GM12878 (cell line): ENCODE results near the gene PPFIA4. TPM values are rescaled to one million over a fixed set of nuclear protein-coding genes. Genes with fewer than 3 reads are reported as not detected.

ENCODE experiments used
- ATAC-seq: fragments of 200-7000 bp; cut with Tn5 transposase; 3 replicates; pipeline ENCODE4 v1.9.1; 2020; ENCODE audit warnings: mild to moderate bottlenecking, moderate library complexity
- BruUV-seq: library from RNA; stranded (reverse); fragments of 400-500 nt; replicated peaks from 2 replicates; lab custom pipeline; 2021; lab: Mats Ljungman, UMichigan
- CTCF ChIA-PET: fragments of 300-600 bp; sonication (Branson Sonifier 250); formaldehyde crosslinking; extraction: SDS; loops from one replicate; lab custom pipeline; 2021; ENCODE audit warnings: inconsistent platforms; lab: Yijun Ruan, JAX
- POLR2A ChIA-PET: fragments of 350-600 bp; formaldehyde crosslinking; extraction: SDS; loops from one replicate; lab custom pipeline; 2021; ENCODE audit warnings: inconsistent platforms; lab: Charles Lee
- RAD21 ChIA-PET: fragments of 300-600 bp; sonication (Branson Sonifier 250); formaldehyde crosslinking; loops from one replicate; lab custom pipeline; 2023; ENCODE audit warnings: antibody characterized with exemption; ENCODE audit not compliant: unreplicated experiment; lab: Charles Lee
- SMC1A ChIA-PET: fragments of 300-600 bp; sonication (Branson Sonifier 250); formaldehyde crosslinking; loops from one replicate; lab custom pipeline; 2023; ENCODE audit not compliant: unreplicated experiment, uncharacterized antibody; lab: Charles Lee
- DNase-seq: peaks from one replicate; pipeline ENCODE4 v3.0.0-alpha.2; 2011; ENCODE audit warnings: low read depth, low spot score
- FAIRE-seq: peaks from 3 replicates; lab custom pipeline; 2011; peaks lifted over from hg19 to GRCh38; lab: Jason Lieb, UNC
- H2AFZ ChIP-seq: 2 replicates; pipeline ENCODE4 v1.6.0; 2011; ENCODE audit warnings: low read depth, low read length, control low read depth; ENCODE audit not compliant: control insufficient read depth
- H3K27ac ChIP-seq: 2 replicates; pipeline ENCODE4 v1.5.1; 2011; ENCODE audit warnings: control low read depth; ENCODE audit not compliant: control insufficient read depth, insufficient read depth
- H3K27me3 ChIP-seq, 2 experiments: replicated peaks in 1 of 2; 2 replicates each; pipeline versions ENCODE4 v1.6.0 to v1.6.1; 2011; ENCODE audit warnings: low read length in 1 of 2; ENCODE audit not compliant: control insufficient read depth in 2 of 2, insufficient read depth in 2 of 2
- H3K36me3 ChIP-seq, 2 experiments: 2 replicates each; pipeline ENCODE4 v1.5.1; 2011; ENCODE audit warnings: low read length in 1 of 2; ENCODE audit not compliant: control insufficient read depth in 2 of 2, insufficient read depth in 2 of 2
- H3K4me1 ChIP-seq: 2 replicates; pipeline ENCODE4 v1.6.1; 2011; ENCODE audit warnings: mild to moderate bottlenecking, low read length, moderate library complexity, mixed read lengths; ENCODE audit not compliant: control insufficient read depth, insufficient read depth
- H3K4me2 ChIP-seq: 2 replicates; pipeline ENCODE4 v1.6.0; 2011; ENCODE audit warnings: control low read depth; ENCODE audit not compliant: control insufficient read depth, insufficient read depth
- H3K4me3 ChIP-seq: fragments of 200-600 bp; sonication (generic); 2 replicates; pipeline ENCODE4 v1.5.1; 2016
- H3K79me2 ChIP-seq: 2 replicates; pipeline ENCODE4 v1.6.0; 2011; ENCODE audit warnings: low read length; ENCODE audit not compliant: control insufficient read depth, insufficient read depth
- H3K9ac ChIP-seq: 2 replicates; pipeline ENCODE4 v1.8.0; 2011; ENCODE audit warnings: low read length, control low read depth, mixed read lengths; ENCODE audit not compliant: control insufficient read depth, insufficient read depth
- H3K9me3 ChIP-seq: replicated peaks from 3 replicates; pipeline ENCODE4 v1.5.1; 2011; ENCODE audit warnings: mild to moderate bottlenecking, low read length; ENCODE audit not compliant: control insufficient read depth, insufficient read depth
- H4K20me1 ChIP-seq: 2 replicates; pipeline ENCODE4 v1.6.0; 2011; ENCODE audit not compliant: control insufficient read depth, insufficient read depth
- BRCA1 ChIP-seq: IDR thresholded peaks from 2 replicates; pipeline ENCODE4 v1.6.1; 2011; ENCODE audit warnings: low read depth, low read length, improper control_type of control experiment
- LARP7 ChIP-seq: fragments of 450-650 bp; IDR thresholded peaks from 2 replicates; pipeline ENCODE4 v1.6.1; 2017; ENCODE audit warnings: mild to moderate bottlenecking
- MYC ChIP-seq: IDR thresholded peaks from 2 replicates; pipeline ENCODE4 v1.6.1; 2011; ENCODE audit warnings: mild to moderate bottlenecking, low read length, moderate library complexity, inconsistent platforms; ENCODE audit not compliant: insufficient read depth, insufficient replicate concordance, insufficient read length, severe bottlenecking
- TAF1 ChIP-seq: IDR thresholded peaks from 2 replicates; pipeline ENCODE4 v1.6.1; 2011; ENCODE audit warnings: mild to moderate bottlenecking, low read depth, low read length, borderline replicate concordance
- ZZZ3 ChIP-seq: IDR thresholded peaks from 2 replicates; pipeline ENCODE4 v1.6.1; 2011; ENCODE audit warnings: low read depth; ENCODE audit not compliant: control insufficient read depth, insufficient read length
- WGBS: methylation state at CpG from one replicate; pipeline ENCODE4 v1.1.6; 2016; ENCODE audit warnings: low lambda C conversion rate; ENCODE audit not compliant: insufficient replicate concordance, insufficient coverage; ENCODE audit errors: missing lambda C conversion rate; 5-methylcytosine and 5-hydroxymethylcytosine counted together
- in situ Hi-C: fragments of 300-500 bp; cut with MboI; formaldehyde crosslinking; loops from 9 replicates; pipeline ENCODE4 v1.14.3; 2018; ENCODE audit warnings: mixed read lengths
- intact Hi-C: fragments of 100-400 bp; cut with micrococcal nuclease; formaldehyde crosslinking; loops from one replicate; pipeline ENCODE4 v1.14.2; 2022; ENCODE audit not compliant: unreplicated experiment
- polyA plus RNA-seq, 11 experiments: library from polyadenylated mRNA; depleted of rRNA in 4 of 11; unstranded in 6 of 11; stranded (reverse) in 5 of 11; fragments of >200 nt; fragmentation: Nextera tagmentation in 4 of 11; fragmentation: Illumina TruSeq in 1 of 11; extraction: Ambion mirVana in 4 of 11; extraction: Trizol in 1 of 11; gene quantifications; 1 replicate in 1 of 11; 2 replicates in 10 of 11; pipeline versions ENCODE4 v1.2.1 to v1.2.3, GENCODE V29; 2011 to 2016; ENCODE audit warnings: inconsistent platforms in 2 of 11, missing spikeins in 2 of 11, low read depth in 1 of 11
- total RNA-seq, 4 experiments: library from RNA; depleted of rRNA in 3 of 4; stranded (reverse); fragments of >200 nt in 3 of 4; fragmentation: Illumina TruSeq in 1 of 4; extraction: Trizol in 1 of 4; gene quantifications; 2 replicates each; pipeline versions ENCODE4 v1.2.1 to v1.2.3, GENCODE V29; 2013 to 2021
- TF ChIP-seq, protein P1 (sequence below): fragments of 450-650 bp; formaldehyde crosslinking; IDR thresholded peaks from 2 replicates; pipeline ENCODE4 v1.4.0; 2022; ENCODE audit warnings: mild to moderate bottlenecking, moderate library complexity
- TF ChIP-seq, protein P2 (sequence below): IDR thresholded peaks from 2 replicates; pipeline ENCODE4 v1.6.1; 2012; ENCODE audit warnings: improper control_type of control experiment, low read depth, low read length; ENCODE audit not compliant: insufficient replicate concordance

PPFIA4 gene
- total and polyA plus RNA-seq, 10 of the 15 experiments (the other 5 are each of a cell fraction or from before 2014, with no cell fraction given) = 0.02 to 19.7 (median 0.34) TPM; not detected in 1

DNA sequence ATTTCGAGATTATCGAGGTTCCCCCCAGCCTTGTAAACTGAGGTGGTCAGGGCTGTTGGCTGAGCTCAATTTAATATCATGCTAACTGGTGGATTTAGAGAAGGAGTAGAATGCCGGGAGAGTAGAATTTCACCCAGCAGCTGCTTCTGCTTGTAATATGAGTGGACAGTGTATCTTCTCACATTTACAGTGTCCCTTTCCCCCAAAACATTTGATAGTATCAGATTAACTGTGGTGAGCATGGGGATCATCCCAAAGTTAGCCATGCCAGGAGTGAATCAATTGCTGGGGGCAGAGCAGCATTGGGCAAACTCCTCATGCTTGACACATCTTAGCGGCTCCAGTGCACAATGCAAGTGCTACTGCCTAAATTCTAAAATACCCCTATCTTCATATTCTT is 9.2 kb upstream of the PPFIA4 start:
- H3K9ac ChIP-seq = no peak overlapping the region
- WGBS = 98% methylated on average over 4 of the region's 4 CpGs
- FAIRE-seq (no peak), ATAC-seq (no peak), DNase-seq (no peak)
- H3K9me3 ChIP-seq = no peaks in the 10 kb centered on the region
- H3K27ac ChIP-seq = no peak overlapping the region
- RAD21 ChIA-PET = no interaction called here
- H2AFZ ChIP-seq = no peak overlapping the region
- H3K36me3 ChIP-seq = peaks cover 17 to 55% of the 10 kb centered on the region in 2 experiments
- SMC1A ChIA-PET = interaction anchor here (0.9 kb wide), 1 partner anchor 10 kb away, joined by 3 read pairs; the partner anchor contains the start of gene TMEM183A
- peaks cover 4% of the 10 kb centered on the region for H3K79me2 ChIP-seq
- in situ Hi-C loops = no loop called here
- CTCF ChIA-PET = interaction anchor here (1.3 to 1.6 kb wide), 2 partner anchors 156 to 198 kb away, joined by 3 read pairs; no protein-coding TSS in a partner anchor
- intact Hi-C loops = no loop called here
- TF ChIP-seq, protein P1, sequence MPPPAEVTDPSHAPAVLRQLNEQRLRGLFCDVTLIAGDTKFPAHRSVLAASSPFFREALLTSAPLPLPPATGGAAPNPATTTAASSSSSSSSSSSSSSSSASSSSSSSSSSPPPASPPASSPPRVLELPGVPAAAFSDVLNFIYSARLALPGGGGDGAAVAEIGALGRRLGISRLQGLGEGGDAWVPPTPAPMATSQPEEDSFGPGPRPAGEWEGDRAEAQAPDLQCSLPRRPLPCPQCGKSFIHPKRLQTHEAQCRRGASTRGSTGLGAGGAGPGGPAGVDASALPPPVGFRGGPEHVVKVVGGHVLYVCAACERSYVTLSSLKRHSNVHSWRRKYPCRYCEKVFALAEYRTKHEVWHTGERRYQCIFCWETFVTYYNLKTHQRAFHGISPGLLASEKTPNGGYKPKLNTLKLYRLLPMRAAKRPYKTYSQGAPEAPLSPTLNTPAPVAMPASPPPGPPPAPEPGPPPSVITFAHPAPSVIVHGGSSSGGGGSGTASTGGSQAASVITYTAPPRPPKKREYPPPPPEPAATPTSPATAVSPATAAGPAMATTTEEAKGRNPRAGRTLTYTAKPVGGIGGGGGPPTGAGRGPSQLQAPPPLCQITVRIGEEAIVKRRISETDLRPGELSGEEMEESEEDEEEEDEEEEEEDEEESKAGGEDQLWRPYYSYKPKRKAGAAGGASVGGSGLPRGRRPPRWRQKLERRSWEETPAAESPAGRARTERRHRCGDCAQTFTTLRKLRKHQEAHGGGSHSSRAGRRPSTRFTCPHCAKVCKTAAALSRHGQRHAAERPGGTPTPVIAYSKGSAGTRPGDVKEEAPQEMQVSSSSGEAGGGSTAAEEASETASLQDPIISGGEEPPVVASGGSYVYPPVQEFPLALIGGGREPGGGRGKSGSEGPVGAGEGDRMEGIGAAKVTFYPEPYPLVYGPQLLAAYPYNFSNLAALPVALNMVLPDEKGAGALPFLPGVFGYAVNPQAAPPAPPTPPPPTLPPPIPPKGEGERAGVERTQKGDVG (CRISPR knock-in tag) = no peak
- TF ChIP-seq LARP7 = no peak
- TF ChIP-seq, protein P2, sequence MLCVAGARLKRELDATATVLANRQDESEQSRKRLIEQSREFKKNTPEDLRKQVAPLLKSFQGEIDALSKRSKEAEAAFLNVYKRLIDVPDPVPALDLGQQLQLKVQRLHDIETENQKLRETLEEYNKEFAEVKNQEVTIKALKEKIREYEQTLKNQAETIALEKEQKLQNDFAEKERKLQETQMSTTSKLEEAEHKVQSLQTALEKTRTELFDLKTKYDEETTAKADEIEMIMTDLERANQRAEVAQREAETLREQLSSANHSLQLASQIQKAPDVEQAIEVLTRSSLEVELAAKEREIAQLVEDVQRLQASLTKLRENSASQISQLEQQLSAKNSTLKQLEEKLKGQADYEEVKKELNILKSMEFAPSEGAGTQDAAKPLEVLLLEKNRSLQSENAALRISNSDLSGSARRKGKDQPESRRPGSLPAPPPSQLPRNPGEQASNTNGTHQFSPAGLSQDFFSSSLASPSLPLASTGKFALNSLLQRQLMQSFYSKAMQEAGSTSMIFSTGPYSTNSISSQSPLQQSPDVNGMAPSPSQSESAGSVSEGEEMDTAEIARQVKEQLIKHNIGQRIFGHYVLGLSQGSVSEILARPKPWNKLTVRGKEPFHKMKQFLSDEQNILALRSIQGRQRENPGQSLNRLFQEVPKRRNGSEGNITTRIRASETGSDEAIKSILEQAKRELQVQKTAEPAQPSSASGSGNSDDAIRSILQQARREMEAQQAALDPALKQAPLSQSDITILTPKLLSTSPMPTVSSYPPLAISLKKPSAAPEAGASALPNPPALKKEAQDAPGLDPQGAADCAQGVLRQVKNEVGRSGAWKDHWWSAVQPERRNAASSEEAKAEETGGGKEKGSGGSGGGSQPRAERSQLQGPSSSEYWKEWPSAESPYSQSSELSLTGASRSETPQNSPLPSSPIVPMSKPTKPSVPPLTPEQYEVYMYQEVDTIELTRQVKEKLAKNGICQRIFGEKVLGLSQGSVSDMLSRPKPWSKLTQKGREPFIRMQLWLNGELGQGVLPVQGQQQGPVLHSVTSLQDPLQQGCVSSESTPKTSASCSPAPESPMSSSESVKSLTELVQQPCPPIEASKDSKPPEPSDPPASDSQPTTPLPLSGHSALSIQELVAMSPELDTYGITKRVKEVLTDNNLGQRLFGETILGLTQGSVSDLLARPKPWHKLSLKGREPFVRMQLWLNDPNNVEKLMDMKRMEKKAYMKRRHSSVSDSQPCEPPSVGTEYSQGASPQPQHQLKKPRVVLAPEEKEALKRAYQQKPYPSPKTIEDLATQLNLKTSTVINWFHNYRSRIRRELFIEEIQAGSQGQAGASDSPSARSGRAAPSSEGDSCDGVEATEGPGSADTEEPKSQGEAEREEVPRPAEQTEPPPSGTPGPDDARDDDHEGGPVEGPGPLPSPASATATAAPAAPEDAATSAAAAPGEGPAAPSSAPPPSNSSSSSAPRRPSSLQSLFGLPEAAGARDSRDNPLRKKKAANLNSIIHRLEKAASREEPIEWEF = no peak
- no peak for TF ChIP-seq BRCA1
- TF ChIP-seq ZZZ3 = no peak
- no peak for TF ChIP-seq MYC
- no peak for TF ChIP-seq TAF1
- H3K4me3 ChIP-seq = no peak overlapping the region
- no peaks in the 10 kb centered on the region for H4K20me1 ChIP-seq
- H3K27me3 ChIP-seq = no peaks in the 10 kb centered on the region
- H3K4me1 ChIP-seq = no peaks in the 10 kb centered on the region
- POLR2A ChIA-PET = no interaction called here
- no TSS peak for BruUV-seq
- H3K4me2 ChIP-seq = no peak overlapping the region
